ENCODE measurements around the gene OXCT1. TPM values are rescaled to one million over a fixed set of nuclear protein-coding genes. Genes with fewer than 3 reads are reported as not detected.

The OXCT1 gene
- total RNA-seq, 1 donor from 2014 or later: 24.7 TPM

DNA sequence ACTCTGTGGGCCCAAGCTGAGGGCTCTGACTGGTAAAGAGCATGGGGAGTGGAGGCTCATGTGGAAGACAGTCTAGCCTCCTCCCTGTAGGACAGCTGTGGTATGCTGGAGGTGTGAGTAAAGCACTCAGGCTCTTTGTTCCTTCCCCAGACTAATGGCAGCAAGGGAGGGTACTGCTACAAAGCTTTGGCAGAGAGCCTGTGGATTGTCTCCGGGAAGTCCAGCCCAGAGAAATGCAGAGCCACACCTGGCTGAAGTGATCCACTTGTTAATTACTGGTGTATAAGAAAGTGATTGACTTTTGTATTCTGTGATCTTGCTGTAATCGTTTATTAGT is 161.7 kb downstream of the OXCT1 start:
- Mint-ChIP-seq H3K27ac (ENCODE audit: unreplicated experiment) (no peak overlapping the region), H3K27me3 (ENCODE audit: unreplicated experiment) (no peaks in the 10 kb centered on the region), H3K4me3 (ENCODE audit: unreplicated experiment) (no peak overlapping the region), H3K4me1 (ENCODE audit: low read depth, unreplicated experiment) (no peaks in the 10 kb centered on the region), H3K9me3 (ENCODE audit: unreplicated experiment) (no peaks in the 10 kb centered on the region), H3K36me3 (ENCODE audit: unreplicated experiment) (no peaks in the 10 kb centered on the region)
- DNase-seq: no peak
- TF ChIP-seq, protein P1, sequence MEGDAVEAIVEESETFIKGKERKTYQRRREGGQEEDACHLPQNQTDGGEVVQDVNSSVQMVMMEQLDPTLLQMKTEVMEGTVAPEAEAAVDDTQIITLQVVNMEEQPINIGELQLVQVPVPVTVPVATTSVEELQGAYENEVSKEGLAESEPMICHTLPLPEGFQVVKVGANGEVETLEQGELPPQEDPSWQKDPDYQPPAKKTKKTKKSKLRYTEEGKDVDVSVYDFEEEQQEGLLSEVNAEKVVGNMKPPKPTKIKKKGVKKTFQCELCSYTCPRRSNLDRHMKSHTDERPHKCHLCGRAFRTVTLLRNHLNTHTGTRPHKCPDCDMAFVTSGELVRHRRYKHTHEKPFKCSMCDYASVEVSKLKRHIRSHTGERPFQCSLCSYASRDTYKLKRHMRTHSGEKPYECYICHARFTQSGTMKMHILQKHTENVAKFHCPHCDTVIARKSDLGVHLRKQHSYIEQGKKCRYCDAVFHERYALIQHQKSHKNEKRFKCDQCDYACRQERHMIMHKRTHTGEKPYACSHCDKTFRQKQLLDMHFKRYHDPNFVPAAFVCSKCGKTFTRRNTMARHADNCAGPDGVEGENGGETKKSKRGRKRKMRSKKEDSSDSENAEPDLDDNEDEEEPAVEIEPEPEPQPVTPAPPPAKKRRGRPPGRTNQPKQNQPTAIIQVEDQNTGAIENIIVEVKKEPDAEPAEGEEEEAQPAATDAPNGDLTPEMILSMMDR (IDR thresholded peaks at IDR 0.05; ENCODE audit: partially characterized antibody, unreplicated experiment): no peak

DNA sequence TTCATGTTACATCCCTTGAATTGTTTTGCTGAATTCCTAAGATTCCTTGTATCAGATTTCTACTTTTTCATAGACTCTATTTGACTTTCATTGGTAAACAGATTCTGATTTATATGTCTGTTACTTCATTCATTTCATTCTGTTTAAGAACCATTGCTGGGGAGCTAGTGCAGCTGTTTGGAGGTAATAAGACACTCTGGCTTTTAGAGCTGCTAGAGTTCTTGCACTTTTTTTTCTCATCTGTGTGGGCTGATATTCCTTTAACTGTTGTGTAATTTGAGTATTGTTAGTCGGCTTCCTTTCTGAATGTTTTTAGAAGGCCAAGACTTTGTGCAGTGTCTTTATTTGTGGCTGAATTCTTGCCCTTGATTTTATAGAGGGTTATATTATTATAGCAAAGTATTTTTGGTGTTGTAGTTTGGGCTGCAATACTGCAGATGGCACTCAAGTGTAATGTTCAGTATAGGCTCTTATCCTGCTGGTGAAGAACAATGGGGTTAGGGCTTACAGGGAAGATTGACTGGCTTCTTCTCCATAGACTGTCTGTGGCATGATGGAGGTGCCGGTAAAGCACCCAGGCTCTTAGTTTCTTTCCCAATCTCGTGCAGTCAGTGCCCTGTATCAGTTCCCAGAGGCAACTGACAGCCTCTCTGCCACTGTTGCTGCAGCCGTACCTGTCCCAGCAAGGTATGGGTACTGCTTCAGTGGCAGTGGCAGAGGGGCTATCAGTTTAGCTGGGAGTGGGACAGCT is 162.2 kb downstream of the OXCT1 start:
- Mint-ChIP-seq H3K36me3 (ENCODE audit: unreplicated experiment) (no peaks in the 10 kb centered on the region), H3K27me3 (ENCODE audit: unreplicated experiment) (no peaks in the 10 kb centered on the region), H3K9me3 (ENCODE audit: unreplicated experiment) (no peaks in the 10 kb centered on the region), H3K4me1 (ENCODE audit: low read depth, unreplicated experiment) (no peaks in the 10 kb centered on the region), H3K4me3 (ENCODE audit: unreplicated experiment) (no peak overlapping the region), H3K27ac (ENCODE audit: unreplicated experiment) (no peak overlapping the region)
- no peak for DNase-seq
- TF ChIP-seq, protein P1 (IDR thresholded peaks at IDR 0.05; ENCODE audit: partially characterized antibody, unreplicated experiment): peak; percentile 37

DNA sequence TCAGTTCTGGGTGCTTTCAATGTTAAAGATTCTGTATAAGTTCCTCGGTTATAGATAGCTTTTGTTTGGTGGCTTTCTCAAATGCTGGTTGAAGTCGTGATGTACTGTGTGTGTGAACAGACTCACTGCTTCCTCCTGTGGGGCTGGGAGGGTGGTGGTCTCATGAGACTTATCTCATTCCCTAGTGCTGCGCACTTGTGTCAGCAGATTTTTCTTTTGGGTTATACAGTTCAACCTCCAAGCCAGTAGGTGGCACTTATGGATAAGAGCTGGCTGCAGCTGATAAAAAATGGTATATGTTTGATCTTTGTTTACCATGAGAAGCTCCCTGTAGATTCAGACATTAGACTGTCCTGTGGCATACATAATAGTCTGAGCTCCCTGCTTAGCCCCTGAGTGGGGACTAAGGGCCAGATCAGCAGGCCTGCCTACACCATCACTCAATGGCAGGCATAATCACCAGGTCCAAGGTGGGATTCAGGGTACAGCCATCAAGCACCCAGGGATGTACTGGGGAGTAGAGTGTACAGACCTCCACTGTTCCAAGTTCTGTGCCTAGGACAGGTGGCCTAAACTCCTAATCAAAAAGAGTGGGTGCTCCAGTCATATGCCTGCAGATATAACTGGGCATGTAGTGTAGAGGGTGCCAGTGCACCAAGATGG is 174.2 kb downstream of the OXCT1 start:
- no peak for DNase-seq
- TF ChIP-seq, protein P1 (IDR thresholded peaks at IDR 0.05; ENCODE audit: partially characterized antibody, unreplicated experiment): peak; percentile 30
- no peak overlapping the region for H3K4me3 Mint-ChIP-seq (ENCODE audit: unreplicated experiment)

DNA sequence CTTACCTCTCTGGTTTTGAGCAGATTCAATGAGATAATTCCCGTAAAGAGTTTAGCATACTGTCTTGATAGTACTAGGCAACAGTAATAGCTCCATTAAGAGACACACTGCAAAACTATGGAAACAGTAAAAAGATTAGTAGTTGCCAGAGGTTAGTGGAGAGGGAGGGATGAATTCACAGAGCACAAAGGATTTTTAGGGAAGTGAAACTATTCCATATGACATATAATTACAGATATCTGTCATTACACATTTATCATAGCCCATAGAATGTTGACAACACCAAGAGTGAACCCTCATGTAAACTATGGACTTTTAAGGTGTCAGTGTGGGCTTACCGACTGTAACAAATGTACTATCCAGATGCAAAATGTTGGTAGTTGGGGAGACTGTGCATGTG is 183.5 kb downstream of the OXCT1 start:
- DNase-seq: no peak
- Mint-ChIP-seq H3K4me3 (ENCODE audit: unreplicated experiment) (no peak overlapping the region), H3K9me3 (ENCODE audit: unreplicated experiment) (no peaks in the 10 kb centered on the region)

More for the DNA sequence above, 174.2 kb downstream of the OXCT1 start:
- Mint-ChIP-seq H3K27ac (ENCODE audit: unreplicated experiment) (no peak overlapping the region), H3K27me3 (ENCODE audit: unreplicated experiment) (no peaks in the 10 kb centered on the region), H3K9me3 (ENCODE audit: unreplicated experiment) (no peaks in the 10 kb centered on the region), H3K4me1 (ENCODE audit: low read depth, unreplicated experiment) (no peaks in the 10 kb centered on the region), H3K36me3 (ENCODE audit: unreplicated experiment) (no peaks in the 10 kb centered on the region)

More for the DNA sequence above, 183.5 kb downstream of the OXCT1 start:
- H3K27ac Mint-ChIP-seq (ENCODE audit: unreplicated experiment): no peak overlapping the region
- H3K4me1 Mint-ChIP-seq (ENCODE audit: low read depth, unreplicated experiment): no peaks in the 10 kb centered on the region
- H3K36me3 Mint-ChIP-seq (ENCODE audit: unreplicated experiment): no peaks in the 10 kb centered on the region
- no peaks in the 10 kb centered on the region for H3K27me3 Mint-ChIP-seq (ENCODE audit: unreplicated experiment)
- TF ChIP-seq, protein P1 (IDR thresholded peaks at IDR 0.05; ENCODE audit: partially characterized antibody, unreplicated experiment): no peak

Data from glutamatergic neuron (in vitro differentiated cells).